GM18499 (cell line): ENCODE data around the gene FMN2.

Experiments used
- ATAC-seq: cut with Tn5 transposase; IDR thresholded peaks from one replicate; pipeline ENCODE4 v1.9.1; 2021; ENCODE audit warnings: moderate number of reproducible peaks; ENCODE audit not compliant: insufficient read depth, unreplicated experiment

Gene FMN2

DNA sequence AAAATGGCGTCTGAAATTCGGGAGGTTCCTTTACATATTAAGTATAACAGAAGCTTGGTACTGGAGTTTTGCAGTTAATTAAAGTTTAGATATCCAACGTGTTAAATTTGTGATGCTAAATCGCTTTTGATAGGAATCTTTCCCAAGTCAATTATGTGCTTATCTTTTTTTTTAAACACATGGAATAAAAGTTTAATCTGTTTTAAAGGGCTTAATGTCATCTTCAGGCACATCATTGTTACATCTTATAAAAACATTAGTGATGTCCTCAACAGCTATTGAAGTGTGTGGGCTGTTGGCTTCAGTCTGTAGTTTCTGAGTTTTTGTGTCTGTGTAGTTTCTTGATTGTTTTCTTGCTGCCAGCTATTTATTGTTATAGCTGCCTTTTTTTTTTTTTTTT, 5.3 kb downstream of the FMN2 start:
- no peak for ATAC-seq

DNA sequence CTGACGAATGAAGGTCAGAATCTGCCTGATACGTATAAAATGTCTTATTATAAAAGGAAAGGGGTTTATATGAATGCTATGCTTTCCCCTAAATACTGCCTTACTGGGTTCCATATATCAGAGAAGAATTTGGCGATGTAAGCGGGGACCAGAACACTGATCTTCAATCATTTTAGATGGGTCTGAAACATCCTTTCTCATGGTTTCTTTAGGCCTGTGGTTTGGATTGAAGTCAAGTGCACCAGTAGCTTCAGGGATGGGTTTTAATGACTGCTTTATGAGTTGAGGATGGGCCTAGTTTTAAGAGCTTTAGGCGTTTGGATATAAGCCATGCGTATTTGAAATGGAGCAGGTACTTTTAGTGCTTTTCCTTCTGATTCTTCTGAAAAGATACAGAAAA, 6.9 kb downstream of the FMN2 start:
- no peak for ATAC-seq

DNA sequence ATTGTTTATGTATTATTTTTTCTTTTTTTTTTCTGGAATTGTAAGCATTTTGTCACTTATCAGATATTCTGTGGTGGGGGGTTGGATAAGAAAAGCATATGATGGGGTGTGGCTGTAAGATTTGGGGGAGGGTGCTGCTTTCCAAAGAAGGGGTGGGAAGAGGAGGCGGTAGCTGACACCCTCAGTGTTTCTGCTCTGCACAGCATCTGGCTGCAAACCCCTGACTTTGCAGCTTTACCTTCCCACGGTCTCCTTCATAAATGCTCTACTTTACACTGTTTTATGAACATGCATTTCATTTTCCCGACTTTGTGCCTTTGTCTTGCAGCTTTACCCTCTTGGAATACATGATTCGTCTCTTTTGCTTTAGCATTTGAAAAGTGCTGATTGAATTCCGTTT, 7.6 kb downstream of the FMN2 start:
- ATAC-seq = no peak

DNA sequence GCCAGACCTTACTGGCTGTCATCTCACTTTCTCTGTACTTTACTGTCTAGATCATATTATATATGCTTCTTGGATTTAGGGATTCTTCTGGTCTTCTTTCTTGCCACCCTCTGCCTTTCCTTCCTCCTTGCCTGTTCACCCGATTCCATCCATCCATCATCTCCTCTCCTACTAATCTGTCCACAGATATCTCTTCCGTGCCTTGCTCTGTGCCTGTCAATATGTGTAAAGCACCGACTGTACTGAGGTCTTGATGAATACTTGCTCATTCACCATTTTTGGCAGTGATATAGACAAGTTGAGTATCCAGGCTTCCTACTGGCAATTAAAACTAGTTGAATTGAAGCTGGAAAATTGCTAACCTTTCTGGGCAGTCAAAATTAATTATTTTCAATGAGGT, 8.1 kb downstream of the FMN2 start:
- no peak for ATAC-seq

DNA sequence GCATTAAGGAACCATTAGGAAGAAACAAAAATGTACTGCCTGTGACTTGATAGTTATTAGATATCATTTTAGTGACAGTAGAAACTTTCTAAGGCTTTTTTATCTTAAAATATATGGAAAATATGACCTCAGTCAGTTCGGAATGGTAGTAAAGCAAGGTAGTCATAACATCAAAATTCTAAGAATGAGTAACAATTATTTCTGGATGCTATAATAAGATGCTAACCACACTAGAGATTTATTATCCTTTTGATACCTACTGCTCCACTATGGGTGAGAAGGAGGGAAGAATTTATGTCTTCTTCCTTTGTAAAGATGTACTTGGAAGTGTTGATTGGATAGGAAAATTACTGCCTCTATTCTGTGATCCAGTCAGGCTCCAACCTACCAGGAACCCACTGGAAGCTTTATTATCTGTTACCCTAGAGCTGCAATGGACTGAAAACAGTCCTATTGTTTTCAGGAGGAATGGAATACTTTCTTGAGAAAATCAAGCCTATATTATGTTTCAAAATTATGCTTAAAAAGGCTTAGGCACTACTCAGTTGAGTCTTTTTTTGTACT, 8.8 kb downstream of the FMN2 start:
- ATAC-seq = no peak

DNA sequence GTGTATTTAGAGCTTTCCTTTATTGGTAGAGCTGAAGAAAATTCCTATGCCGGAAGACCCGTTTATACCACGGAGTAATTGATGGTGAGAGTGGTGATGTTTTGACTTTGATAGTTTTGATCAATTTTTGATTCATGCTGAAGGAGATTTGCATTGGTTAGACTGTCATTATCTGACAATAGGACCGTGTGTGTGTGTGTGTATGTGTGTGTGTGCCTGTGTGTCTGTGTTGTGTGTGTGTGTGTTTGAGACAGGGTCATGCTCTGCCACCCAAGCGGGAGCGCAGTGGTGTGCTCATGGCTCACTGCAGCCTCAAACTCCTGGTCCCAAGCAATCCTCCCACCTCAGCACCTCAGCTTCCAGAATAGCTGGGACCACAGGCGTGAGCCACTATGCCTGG, 9.6 kb downstream of the FMN2 start:
- ATAC-seq = no peak

DNA sequence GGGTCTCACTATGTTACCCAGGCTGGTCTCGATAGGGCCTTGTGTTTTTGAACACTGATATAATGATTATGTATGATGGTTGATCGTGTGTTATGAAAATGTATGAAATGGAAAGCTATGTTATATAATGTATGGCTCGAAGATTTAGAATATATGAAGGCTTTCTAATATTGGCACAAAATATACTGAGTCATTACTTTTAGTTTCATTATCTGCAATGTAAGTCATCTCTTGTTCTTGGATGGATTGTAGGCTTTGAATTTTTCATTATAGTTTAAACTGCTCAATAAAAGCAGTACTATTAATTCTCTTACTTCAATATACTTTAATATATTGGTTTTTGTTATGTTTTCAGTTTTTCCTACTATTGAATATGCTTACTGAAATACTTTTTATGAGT, 10.1 kb downstream of the FMN2 start:
- no peak for ATAC-seq

DNA sequence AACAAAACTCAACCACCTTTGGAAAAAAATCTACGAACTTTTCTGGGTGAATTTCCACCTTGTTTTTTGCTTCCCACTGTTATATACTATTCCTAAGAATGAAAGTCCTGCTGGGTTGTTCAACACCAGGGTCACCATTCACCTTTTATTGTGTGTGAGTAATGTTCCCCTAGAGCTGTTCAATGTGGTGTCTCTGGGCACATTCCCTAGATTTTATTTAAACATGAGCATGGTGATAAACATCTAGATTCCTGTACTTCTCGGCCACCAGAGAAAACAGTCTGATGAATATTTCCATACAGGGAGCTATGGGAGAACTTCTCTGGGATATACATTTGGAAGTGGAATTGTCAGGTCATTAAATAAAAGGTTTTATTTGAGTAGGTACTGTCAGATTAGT, 13.0 kb downstream of the FMN2 start:
- no peak for ATAC-seq

DNA sequence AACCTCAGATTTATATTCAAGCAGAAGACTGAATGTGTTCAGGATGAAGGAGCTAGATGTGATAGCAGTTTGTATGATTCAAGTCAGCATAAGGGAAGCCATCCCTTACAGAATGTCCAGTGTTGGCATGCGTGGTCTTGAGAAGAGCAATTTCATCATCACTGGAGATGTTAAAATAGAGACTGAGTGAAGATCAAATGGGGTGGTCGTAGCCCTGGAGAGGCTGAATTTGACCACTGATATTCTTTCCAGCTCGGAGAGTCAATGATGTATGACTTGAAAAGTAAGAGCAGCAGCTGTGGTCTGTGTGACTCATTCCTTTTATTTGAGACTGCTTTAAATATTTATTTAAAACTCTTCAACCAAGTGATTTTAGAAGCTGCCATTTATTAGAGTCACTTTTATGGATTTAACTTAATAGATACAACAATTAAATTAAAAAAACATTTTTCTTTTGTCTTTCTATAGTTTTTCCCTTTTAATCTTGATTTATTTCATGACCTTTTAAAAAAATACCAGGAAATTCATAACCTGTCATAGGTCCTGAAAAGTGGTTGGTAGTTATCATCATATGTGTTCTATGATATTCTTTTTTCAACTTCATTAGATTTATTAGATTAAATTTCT, 15.5 kb downstream of the FMN2 start:
- no peak for ATAC-seq

DNA sequence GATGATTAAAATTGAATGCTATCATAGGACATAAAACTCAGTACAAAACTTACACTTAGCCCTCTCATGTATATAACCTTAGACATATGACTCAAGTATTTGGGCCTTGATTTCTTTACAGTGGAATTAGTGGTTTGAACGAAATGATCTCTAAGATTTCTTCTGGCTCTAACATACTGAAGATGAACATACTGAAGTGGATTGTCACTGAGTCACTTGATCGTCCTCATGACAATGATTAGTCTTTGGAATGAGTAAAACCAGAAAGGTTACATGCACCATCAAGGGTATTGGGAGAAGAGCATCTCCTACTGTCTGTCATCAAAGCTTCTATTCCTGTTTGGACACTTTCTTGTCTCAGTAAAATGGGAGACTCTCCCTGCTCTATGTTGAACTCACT, 17.4 kb downstream of the FMN2 start:
- no peak for ATAC-seq

DNA sequence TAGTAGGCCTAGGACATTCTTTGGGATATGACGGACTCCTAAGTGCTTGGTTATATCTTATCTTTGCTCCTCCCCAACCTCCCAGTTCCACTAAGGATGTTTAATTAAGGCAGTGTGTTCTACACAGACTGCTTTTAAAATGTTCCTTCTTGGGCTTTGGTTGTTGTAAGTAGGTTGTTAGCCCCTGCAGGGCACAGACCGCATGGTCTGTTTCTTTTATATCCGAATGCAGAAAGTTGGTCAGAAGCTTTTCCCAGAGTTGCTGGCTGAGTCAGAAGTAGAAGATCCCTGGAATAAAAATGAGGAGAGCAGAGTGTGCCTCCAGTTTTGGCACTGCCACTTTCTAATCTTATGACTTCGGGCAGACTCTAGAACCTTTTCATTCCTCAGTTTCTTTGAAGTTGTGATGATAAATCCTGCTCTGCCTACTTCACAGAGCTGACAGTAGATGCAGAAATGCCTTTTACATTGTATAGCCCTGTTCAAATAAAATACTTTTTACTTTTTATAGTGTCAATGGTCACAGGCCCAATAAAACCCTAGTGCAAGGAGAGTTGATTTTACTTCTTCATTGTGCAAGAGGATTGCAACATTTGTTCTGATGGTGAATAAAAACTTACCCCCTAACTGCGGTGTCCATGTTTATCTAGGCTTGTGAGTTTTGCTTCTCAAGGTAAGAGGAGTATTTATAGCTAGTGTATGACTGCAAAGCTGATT, 18.4 kb downstream of the FMN2 start:
- ATAC-seq = no peak

DNA sequence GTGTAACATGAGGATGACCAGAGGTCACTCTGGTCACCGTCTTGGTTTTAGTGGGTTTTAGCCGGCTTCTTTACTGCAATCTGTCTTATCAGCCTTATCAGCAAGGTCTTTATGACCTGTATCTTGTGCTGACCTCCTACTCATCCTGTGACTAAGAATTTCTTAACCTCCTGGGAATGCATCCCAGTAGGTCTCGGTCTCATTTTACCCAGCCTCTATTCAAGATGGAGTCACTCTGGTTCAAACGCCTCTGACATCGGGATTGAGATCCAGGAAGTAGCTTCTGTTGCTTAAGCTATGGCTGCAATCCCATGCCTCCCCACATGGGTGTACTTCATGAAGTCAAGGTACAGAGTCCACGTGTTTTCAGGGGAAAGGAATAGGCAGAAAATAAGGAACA, 19.9 kb downstream of the FMN2 start:
- ATAC-seq = no peak

DNA sequence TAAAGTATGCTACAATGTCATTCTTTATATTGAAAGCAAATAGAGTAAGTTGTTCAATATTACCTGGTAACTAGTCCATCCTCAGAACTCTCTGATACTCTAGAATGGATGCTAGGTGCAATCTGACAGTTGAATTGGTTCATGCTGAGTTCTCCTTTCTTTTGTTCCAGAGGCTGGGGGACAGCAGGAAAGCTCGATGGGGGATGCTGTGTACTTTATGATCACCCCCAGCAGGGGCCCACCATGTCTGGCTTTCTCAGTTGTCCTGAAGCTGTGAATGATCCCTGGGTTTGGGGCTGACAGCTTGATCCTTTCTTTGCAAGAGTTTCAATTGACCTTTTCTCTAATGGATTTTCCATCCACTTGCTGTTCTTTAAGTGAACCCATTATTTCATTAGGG, 22.5 kb downstream of the FMN2 start:
- ATAC-seq = no peak

DNA sequence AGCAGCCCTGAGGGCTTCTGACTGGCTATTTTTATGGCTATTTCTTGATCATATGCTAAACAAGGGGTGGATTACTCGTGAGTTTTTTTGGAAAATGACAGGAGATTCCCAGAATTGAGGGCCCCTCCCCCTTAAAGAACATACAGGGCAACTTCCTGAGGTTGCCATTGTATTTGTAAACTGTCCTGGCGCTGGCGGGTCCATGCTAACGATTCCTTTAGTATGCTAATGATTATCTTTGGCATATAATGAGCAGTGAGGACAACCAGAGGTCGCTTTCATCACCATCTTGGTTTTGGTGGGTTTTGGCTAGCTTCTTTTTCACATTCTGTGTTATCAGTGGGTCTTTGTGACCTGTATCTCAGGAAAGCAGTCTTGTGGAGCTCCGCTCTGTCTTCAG, 24.1 kb downstream of the FMN2 start:
- no peak for ATAC-seq

DNA sequence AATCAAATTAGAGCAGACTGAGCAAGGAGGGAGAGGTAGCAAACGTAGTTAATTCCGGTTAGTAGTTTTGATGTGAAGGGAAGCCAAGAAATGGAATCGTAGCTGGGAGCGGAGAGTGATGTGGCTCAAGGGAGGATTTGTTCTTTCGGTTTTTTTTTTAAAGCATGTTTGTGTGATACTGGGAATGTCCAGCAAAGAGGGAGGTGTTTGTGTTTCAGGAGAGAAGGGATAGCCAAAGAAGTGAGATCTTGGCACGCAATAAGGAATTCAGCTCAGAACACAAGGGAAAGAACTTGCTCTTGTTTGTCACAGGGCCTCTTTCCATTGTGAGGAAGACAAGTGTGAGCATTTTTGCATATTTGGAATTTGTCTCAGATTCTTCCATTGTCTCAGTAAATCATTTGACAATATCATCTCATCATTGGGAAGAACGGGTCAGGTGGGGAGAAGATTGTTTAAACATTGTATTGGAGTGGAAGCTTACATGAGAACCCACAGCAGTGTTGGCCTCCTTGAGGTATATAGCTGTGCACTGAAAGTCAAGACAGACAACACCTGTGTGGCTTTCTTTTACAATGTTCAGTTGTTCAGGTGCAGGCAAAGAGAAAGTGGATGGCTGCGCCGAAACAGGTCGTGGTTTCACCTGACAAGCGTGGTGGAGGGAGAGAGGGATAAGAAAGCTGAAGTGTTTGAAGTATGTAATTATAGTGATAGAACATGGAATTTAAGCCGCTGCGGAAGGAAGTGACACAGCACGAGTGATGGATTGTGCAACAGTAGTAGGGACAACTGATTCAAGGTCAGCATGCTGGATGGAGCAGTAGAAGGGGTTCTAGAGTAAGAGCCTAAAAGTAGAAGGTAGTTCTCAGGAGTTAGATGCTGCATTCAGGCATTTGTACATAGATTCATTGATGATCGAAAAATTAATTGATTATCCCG, 25.4 kb downstream of the FMN2 start:
- no peak for ATAC-seq

DNA sequence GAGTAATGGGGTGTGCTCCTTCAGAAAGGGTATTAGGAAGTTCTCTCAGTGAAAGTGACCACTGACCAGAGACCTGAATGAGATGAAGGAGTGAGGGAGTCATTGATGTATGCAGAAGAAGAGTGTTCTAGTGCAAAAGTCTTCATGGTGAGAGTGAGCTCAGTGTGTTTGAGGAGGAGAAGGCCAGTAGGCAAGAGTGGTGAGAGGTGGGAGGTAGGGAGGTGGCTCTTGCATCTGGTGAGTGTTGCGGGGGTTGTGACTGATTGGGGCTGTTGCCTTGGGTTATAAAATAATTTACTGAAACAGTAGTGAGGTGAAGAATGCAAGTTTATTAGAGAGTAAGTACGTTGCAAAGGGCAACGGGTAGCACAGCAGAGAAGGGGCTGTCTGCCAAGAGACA, 26.2 kb downstream of the FMN2 start:
- ATAC-seq = no peak

DNA sequence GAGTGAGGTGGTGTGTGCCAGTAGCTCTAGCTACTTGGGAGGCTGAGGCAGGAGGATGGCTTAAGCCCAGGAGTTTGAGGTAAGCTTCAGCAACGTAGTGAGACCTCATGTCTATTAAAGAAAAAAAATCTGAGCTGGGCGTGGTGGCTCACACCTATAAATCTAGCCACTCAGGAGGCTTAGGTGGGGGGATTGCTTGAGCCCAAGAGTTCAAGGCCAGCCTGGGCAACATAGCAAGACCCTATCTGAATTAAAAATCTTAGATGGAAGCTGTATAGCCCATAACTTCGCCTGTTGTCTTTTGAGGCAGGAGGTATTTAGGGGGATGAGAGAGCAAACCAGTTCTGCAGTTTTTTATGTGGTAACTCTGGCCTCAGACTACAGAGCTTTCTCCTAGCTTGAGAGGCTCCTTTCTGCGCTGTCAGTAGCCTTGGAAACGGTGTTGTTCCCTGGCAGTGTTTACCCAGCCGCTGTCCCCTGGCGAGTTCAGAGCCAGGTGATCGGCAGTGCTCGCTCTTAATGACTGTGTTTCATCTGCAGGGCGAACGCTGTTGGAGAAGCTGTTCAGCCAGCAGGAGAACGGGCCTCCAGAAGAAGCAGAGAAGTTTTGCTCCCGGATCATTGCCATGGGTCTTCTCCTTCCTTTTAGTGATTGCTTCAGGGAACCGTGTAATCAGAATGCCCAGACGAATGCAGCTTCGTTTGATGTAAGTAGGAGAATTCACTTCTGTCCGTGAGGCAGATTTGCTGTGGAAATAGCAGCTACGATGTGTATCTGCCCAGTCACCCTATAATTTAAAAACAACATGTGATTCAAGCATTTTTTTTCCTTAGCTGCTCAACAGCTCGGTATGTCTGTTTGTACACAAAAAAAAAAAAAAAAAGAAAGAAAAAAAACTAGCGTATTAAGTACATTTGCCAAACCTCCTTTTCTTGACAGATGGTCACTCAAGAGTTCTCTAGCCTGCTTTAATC, 31.2 kb downstream of the FMN2 start:
- no peak for ATAC-seq

DNA sequence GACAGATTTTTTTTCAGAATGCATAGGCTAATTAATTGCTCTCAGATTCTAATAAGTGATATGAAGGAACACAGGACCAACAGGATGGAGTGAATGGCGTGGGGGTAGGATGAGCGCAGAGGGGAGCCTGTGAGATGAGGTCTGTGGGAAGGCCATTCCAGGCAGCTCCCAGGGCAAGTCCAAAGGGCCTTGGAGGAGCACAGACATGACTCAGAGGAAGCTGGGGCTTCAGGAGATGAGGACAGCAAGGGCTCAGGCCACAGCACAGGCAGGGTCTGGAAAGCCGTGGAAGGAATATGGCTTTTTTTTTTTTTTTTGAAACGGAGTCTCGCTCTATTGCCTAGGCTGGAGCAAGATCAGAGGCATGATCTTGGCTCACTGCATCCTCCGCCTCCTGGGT, 35.1 kb downstream of the FMN2 start:
- ATAC-seq = no peak

DNA sequence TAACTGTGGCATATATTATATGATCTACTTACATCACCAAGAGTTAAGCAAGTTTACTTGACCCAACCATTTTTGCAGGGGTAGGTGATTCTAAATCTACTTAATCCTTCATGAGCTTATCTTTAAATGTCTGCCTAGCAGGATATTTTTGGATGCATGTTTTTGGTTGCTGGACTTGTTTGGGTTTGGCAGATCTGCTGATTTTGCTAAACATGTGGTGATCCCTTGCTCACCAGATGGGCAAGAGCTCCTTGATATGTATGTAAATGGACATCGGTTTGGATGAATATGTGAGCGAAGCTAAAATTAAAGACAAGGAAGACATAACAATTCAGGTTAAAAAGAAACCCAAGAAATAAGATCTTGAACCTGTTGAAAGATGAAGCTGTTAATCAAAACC, 36.7 kb downstream of the FMN2 start:
- no peak for ATAC-seq

DNA sequence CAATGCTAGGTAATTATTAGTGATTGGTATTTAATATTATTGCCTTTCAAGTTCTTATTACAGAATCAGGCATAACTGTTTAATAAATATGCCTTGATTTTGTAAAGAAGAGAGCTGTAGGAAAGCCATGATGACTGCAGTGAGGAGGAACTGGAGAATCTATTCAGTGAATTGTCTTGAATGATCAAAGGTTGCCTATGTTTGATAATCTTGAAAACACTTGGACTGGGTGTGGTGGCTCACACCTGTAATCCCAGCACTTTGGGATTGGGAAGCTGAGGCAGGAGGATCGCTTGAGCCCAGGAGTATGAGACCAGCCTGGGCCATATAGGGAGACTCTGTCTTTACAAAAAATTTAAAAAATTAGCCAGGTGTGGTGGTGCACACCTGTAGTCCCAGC, 42.4 kb downstream of the FMN2 start:
- no peak for ATAC-seq
